Measurements from ENCODE around the gene REPS1.
"Not testable (repeated sequence)": the region's sequence is repeated elsewhere in the genome, so short reads cannot be mapped to it uniquely, and the experiment has no call there.

REPS1 gene

DNA sequence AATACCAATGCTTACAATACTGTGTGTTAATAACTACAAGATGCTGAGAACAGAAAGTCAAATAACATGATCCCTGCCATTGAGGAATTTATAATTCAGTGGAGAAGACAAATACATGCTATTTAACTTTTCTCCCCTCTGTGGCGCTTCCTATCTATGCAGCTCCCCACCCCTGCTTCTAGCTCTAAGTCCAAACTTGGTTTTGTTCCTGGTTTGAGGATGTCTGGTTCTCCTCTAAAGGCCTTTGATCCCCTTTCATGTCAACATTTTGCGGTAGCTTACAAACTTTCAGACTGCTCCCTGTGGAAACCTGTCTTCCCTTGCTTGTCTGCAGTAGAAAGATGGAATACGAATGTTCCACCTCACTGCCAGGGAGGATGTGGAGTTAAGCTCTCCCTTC lies 18.4 kb upstream of the REPS1 start:
- DNase-seq (ENCODE audit: low read depth in 2 of 2): no peak

DNA sequence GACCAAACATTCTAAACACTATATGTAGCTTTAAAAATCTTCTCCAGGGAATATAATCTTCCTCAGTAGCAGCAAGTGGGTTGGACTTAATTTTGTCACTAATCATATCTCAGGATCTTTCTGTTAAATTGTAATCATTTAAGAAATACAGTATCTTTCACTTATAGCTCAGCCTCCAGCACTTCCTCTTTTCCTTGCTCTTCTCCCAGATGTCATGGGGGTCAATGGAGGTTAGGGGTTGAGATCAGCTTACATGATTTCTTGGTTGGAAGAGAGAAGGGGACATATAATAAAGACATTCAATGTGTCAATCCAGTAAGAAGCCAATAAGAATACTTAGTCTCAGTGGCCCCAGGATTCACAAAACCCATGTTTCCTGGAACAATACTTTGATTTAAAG lies 15.7 kb upstream of the REPS1 start:
- no peak for DNase-seq (ENCODE audit: low read depth in 2 of 2)

DNA sequence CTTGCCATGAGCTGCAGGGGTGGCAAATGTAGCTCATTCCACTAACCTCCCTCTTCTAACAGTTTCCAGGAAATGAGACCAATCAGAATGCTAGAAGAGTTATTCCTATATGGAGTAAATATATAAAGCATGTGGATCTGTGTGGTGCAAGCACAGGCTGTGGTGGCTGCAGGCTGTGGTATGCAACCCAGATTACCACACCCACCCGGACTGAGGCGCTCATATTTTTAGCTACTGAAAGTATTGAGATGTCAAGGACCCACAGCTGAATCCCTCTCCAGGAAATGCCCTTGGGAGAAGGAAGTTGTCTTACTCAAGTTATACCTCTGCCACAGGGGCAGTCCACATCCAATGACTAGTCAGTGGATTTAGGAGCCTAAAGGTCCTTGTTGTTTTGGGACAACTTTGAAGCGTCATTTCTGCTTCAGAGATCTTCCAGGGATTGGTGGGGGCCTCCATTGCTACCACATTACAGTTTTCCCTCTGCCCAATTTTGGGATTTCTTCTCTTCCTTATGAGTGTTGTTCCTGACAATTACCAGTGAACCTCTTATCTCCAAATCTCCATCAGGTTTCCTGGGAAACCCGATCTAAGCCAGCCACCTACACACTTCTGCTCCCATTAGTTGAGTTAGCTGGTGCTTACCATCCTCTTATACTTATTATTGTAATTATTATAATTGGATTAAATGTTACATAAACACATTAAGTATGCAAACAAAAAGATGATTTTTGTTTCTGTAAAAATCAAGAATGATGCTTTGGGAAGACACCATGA lies 12.1 kb upstream of the REPS1 start:
- no peak for DNase-seq (ENCODE audit: low read depth in 2 of 2)

DNA sequence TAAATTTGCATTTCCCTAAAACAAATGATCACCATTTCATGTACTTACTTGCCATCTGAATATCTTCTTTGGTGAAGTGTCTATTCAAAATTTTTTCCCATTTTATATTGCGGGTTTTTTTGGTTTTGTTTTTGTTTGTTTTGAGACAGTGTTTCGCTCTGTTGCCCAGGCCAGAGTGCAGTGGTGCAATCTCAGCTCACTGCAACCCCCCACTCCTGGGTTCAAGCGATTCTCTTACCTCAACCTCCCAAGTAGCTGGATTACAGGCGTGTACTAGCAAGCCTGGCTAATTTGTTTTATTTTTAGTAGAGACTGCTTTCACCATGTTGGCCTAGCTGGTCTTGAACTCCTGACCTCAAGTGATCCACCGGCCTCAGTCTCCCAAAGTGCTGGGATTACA lies 9.1 kb upstream of the REPS1 start:
- no peak for DNase-seq (ENCODE audit: low read depth in 2 of 2)

DNA sequence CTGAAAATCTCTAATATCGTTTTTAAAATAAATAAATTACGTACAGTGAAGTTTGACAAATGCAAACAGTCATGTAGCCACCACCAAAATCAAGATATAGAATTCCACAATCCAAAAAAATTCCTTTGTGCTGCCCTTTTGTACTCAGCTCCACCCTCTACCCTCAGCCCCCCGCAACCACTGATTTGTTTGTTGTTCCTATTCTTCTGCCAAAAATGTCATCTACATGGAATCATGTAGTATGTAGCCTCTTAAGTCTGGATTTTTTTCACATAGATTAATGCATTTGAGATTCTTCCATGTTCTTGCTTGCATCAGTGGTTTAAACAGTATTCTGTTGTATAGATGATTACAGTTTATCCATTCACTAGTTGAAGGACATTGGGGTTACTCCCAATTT lies 8.5 kb upstream of the REPS1 start:
- DNase-seq (ENCODE audit: low read depth in 2 of 2): no peak

DNA sequence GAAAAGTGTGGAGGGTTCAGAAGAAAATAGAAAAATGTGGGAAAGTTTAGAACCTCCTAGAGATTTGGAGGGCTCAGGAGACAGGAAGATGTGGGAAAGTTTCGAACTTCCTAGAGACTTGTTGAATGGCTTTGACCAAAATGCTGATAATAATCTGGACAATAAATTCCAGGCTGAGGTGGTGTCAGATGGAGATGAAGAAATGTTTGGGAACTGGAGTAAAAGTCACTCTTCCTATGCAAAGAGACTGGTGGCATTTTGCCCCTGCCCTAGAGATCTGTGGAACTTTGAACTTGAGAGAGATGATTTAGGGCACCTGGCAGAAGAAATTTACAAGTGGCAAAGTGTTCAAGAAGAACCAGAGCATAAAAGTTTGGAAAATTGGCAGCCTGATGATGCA lies 5.4 kb upstream of the REPS1 start:
- not testable (repeated sequence) for DNase-seq (ENCODE audit: low read depth in 2 of 2)

DNA sequence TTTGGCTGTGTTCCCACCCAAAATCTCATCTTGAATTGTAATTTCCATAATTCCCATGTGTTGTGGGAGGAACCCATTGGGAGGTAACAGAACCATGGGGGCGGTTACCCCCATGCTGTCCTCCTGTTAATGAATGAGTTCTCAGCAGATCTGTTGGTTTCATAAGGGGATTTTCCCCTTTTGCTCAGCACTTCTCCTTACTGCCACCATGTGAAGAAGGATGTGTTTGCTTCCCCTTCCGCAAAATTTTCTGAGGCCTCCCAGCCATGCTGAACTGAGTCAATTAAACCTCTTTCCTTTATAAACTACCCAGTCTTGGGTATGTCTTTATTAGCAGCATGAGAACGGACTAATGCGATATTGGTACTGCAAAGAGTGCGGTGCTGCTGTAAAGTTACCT lies 4.9 kb upstream of the REPS1 start:
- DNase-seq (ENCODE audit: low read depth in 2 of 2): not testable (repeated sequence)

DNA sequence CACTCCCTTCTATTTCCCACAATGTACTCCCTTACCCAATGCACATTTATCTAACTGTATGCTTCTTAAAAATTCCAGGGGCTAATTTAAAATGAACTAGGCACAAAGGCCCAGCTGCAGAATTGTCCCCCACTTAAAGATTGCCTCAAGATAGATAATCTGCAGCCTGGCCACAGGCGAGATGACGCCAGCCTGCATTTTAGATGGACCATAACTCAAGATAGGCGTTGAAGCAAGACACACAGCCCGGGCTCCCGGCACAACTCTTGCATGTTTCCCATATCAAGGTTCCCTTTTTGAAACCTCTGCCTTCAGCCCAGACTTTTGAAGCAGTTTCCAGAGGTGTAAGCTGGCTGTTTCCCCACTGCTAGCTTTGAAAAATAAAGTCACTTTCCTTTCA lies 3.2 kb upstream of the REPS1 start:
- no peak for DNase-seq (ENCODE audit: low read depth in 2 of 2)

DNA sequence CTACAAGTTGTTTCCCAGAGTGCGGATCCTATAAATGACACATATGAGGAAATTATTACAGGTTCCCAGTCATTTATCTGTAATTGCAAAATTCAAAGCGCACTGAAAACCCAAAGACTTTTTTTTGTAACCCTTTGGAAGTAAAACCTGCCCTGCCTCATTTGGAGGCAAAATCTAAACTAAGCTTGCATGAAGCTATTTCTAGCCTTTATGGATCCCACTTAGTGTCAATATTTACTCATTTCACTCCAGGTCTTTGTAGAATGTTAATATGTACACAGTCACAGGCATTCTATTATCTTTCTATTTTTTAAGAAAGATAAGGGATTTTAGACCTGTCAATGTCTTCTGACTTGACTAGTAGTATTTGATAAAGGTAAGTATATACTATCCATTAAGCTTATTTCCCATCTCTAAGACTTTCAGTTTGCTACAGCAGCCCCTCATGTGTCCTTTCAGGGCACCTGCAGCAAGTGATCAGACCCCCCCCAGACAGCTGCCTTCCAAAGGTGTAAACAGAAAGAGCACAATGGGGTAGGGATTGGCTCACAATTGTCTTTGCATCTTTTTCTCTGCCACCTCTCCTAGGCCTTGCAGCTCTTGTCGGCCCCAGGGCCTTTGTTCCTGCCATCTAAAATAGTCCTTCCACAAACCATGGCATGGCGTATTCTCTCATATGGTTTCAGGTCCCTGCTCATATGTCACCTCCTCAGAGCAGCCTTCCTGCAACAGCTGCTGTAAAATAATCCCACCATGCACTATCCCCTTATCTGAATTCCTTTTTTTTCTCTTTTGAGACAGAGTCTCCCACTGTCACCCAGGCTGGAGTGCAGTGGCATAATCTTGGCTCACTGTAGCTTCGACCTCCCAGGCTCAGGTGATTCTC lies 1.3 kb upstream of the REPS1 start:
- no peak for DNase-seq (ENCODE audit: low read depth in 2 of 2)

DNA sequence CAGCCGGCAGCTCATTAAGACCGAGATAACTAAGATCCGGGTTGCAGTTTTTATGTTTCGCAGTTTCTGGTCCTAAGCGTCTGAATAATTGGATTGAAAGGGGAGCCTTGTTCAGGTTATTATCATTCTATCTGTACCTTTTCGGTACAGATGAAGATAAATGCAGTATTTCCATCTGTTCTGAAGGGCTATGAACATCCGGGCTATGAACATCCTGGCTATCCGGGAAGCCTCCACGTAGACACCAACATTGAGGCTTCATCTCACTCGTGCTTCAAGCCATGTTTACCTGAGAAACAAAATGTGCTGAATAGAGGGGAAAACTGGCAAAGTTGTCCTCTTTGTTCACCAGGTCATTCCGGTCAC lies 399 bp upstream of the REPS1 start:
- DNase-seq (ENCODE audit: low read depth in 2 of 2): no peak

DNA sequence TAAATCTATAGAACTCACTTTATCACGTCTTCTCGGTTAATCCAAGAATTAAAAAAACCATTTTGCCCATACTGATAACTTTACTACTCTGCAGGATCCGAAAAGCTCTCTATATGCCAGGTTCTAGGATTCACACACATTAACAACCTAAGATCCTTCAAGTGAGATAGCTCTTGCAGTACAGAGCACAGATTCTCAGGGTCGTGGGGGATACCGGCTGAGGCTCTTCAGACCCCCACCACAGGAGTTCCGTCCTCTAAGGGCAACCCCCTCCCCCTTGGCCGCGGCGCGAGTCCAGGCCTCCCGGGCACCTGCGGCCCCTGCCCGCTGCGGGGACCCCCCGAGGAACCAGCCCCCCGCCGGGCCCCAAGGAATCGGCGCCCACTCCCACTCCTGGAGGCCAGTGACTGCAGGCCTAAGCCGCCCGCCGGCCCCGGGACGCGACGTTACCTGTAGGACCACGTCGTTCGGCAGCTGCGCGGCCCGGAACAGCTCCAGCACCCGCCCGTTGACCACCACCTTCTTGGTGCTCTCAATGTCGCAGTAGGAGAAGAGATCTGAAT lies 892 bp downstream of the REPS1 start:
- DNase-seq (ENCODE audit: low read depth in 2 of 2): no peak

DNA sequence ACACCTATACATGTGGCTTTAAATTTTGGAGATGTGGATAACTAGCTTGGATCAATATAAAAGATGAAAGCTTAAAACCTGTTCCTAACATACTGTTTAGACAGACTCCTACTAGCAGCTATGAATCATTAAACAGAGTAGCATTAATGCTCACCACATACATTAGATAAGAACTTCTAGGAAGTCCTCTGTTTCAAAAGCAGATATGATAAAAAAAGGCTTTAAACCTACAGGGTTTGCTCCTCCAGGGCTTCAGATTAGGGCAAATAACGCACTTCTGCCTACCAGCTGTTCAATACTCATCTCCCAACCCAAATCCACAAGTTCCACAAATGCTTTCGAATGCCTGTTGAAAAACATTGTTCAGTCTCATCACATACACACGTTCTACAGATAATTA lies 1.5 kb downstream of the REPS1 start:
- no peak for DNase-seq (ENCODE audit: low read depth in 2 of 2)

DNA sequence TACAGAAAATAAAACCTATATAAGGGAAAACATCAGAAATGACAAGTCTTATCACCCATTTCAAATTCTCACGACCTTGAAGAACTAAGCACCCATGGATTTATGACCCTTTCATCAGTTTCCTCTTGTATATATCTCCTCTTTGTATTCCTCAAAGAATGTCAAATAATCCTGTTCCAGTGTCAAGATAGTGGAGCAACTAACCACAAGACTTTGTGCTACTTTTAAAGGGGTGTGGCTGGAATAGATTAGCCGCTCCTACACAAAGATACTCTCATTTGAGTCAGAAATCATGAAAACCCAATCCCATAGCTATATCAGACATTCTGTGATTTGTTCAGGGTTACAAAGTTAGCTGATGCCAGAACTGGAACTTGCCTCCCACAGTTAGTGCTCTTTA lies 6.6 kb downstream of the REPS1 start:
- no peak for DNase-seq (ENCODE audit: low read depth in 2 of 2)

DNA sequence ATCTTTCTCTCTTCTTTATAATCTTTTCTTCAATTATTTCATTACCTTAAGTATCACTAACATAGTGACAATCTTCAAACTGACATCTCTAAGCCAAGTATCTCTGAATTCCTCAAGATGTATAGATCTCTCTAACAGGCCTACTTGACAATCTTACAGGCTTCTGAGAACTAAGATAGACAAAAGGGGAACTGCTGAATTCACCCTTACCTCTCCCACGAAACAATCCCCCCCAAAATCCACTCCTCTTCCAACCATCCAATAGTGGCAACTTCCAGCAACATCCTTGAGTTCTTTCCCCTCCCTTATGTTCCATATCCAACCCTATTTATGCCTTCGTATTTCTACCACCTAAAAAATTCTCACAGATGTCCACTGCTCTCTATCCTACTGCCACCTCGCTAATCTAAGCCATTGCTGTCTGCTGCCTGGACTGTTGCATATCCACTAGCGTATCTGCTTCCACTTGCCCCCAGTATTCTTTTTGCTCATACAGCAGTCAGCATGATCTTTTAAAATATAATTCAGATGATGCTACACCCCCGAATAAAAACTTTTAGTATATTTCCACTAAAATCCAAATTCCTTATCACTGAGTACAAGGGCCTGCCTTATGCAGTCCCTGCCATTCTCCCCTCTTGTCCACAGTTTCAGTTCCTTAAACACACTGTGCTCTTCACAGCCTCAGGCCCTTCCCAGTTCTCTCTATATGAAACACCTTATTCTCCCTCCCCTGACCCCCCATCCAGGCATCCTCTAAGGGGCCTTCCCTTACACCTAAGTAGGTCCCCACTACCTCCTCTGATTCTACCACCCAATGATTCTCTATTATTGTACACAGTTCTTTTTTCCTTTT lies 8.0 kb downstream of the REPS1 start:
- DNase-seq (ENCODE audit: low read depth in 2 of 2): no peak

DNA sequence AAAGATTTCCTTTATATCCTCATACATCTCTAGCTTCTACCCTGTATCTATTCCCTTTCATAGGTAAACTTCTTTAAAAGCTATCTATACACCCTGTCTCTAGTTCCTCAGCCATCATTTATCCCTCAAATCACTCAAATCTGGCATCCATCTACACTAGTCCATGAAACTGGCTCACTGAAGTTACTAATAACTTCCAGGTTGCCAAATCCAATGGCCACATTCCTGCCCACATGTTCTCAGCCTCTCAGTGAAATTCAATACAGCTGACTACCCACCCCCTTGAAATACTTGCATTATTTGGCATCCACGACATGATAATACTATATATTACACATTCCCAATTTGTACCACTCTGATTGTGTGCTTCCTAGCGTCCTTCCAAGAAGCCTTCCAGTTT lies 8.7 kb downstream of the REPS1 start:
- no peak for DNase-seq (ENCODE audit: low read depth in 2 of 2)

DNA sequence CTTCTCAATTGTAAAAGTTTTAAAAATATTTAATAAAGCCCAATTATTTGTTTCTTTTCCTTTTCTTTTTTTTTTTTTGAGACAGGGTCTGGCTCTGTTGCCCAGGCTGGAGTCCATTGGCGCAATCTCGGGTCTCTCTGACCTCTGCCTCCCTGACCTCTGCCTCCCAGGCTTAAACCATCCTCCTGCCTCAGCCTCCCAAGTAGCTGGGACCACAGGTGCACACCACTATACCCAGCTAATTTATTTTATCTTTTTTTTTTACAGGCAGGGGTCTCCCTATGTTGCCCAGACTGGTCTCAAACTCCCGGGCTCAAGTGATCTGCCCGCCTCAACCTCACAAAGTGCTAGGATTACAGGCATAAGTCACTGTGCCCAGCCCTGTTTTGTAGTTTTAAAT lies 9.8 kb downstream of the REPS1 start:
- DNase-seq (ENCODE audit: low read depth in 2 of 2): no peak

DNA sequence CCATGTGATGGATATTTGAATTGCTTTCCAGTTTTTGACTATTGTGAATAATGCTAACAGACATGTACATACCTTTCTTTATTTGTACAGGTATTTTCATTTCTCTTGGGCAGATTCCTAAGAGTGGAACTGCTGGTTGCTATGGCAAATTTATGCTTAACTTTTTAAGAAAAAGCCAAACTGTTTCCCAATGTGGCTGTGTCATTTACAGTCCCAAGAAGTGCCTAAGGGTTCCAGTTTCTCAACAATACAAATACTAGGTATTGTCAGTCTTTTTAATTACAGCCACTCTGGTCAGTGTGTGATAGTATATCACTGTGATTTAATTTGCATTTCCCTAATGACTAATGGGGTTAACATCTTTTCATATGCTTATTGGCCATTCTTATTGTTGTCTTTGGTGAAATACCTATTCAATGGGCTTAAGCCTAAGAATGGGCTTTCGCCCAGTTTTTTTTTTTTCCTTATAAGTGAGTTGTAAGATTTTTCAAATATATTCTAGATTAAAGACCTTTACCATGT lies 10.3 kb downstream of the REPS1 start:
- DNase-seq (ENCODE audit: low read depth in 2 of 2): no peak

DNA sequence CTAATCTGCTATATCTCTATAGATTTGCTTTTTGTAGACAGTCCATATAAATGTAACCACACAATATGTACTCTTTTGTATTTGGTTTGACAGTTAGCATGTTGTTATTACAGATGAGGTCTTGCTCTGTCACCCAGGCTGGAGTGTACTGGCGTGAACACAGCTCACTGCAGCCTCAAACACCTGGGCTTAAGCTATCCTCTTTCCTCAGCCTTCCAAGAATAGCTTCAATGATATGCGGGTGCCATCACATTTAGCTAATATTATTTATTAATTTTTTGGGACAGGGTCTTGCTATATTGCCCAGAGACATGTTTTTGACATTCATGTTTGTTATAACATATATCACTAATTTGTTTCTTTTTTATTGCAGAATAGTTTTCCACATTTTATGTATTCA lies 10.8 kb downstream of the REPS1 start:
- no peak for DNase-seq (ENCODE audit: low read depth in 2 of 2)

DNA sequence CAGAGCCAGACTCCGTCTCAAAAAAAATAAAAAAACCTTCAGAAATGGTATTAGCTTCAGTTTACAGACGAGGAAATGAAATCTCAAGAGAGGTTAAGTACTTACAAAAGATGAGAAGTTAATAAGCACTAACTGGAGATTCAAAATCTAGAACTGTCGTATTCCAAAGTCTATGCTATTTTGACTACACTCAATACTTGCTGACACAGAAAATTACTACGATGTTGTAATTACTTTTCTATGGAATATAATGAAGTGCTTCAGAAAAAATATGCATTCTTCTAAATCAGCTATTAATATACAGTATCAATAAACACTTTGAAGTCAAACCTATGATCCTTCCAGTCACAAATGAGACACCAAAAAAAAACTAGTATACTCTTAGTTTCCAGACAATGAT lies 12.2 kb downstream of the REPS1 start:
- DNase-seq (ENCODE audit: low read depth in 2 of 2): no peak

DNA sequence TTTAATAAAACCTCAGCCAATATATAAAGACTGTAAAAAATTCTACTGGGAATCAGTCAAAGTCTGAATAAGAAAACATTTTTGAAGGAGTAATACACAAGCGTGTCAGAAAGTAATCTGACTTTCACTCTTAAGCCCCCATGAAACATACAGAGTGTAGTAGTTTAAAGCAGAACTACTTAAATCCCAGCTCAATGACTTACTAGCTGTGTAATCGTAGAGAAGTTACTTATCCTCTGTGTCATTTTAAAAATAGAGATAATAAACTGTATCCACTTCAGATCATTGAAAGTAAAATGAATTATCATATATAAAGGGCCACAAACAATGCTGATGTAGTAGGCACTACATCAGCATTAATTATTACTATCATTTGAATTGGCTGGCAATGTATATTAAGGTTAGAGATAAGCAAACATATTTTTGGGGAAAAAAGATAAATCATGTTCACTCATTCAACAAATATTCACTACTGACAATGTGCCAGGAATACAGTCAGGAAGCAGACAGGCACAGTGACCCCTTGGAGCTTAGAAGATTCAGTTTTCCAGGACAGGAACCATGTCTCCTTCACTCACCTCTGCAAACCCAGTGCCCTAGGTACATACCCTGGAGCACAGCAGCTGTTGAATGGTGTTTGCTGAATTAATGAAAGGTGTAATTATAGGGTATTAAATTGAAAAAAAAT lies 14.4 kb downstream of the REPS1 start:
- DNase-seq (ENCODE audit: low read depth in 2 of 2): no peak

DNA sequence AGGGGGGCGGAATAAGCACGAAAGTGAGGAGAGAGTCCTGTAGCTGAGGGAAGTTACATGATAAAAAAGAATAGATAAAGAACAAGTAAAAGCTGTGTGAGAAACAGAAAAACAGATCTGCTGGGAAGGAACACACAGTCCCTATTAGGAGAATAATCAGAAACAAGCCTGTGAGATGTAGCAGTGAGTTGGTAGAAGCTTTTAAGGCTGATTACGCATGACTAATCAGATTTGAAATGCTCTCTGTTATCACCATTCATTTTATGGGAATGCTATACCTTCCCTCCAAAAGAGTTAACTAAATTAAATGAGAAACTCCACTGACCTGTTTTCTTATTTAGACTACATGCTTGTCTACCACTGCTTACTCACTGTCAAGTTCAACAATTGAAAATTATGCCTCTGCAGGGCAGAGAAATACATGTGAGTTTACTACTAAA lies 15.8 kb downstream of the REPS1 start:
- no peak for DNase-seq (ENCODE audit: low read depth in 2 of 2)

Data from activated CD8-positive, alpha-beta memory T cell treated with anti-CD3 and anti-CD28 coated beads for 4 hours (primary cell).